Measurements from ENCODE around the gene CARMIL3. TPM values are rescaled to one million over a fixed set of nuclear protein-coding genes. Genes with fewer than 3 reads are reported as not detected.
A peak's percentile ranks its signal among the peaks of the same experiment; 100 is the strongest.

Gene CARMIL3
- polyA plus RNA-seq, 1 experiment, result not detected

DNA sequence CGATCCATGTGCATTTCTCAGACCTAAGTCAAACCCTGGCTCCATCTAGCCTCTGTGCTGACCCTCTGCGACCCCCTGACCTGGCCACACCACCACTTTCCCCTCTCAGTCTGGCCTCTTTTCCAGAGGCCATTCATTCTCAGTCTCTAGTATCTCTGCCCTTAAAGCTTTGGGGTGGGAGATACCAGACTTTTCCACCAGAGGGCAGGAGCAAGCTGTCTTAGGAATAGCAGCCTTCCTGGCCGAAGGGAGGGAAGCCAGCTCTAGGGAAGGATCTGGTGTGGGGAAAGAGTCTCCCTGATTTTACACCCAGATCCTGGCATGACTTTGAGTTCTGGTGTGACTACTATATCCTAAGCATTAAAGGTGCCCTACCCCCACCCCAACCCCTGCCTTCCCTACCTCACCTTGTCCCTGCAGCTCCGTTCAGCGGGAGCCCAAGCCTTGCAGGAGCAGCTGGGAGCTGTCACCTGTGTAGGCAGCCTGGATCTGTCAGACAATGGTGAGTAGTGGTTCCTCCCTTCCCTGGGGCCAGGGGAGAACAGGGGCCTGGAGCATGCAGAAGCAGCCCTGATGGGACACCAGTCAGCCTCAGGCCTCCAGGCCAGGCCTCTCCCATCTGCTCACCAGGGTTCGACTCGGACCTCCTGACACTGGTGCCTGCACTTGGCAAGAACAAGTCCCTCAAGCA, 6.6 kb downstream of the CARMIL3 start:
- DNase-seq (ENCODE audit: low read depth, low spot score), result peak; percentile 59
- TF ChIP-seq, protein P1, sequence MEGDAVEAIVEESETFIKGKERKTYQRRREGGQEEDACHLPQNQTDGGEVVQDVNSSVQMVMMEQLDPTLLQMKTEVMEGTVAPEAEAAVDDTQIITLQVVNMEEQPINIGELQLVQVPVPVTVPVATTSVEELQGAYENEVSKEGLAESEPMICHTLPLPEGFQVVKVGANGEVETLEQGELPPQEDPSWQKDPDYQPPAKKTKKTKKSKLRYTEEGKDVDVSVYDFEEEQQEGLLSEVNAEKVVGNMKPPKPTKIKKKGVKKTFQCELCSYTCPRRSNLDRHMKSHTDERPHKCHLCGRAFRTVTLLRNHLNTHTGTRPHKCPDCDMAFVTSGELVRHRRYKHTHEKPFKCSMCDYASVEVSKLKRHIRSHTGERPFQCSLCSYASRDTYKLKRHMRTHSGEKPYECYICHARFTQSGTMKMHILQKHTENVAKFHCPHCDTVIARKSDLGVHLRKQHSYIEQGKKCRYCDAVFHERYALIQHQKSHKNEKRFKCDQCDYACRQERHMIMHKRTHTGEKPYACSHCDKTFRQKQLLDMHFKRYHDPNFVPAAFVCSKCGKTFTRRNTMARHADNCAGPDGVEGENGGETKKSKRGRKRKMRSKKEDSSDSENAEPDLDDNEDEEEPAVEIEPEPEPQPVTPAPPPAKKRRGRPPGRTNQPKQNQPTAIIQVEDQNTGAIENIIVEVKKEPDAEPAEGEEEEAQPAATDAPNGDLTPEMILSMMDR (IDR thresholded peaks at IDR 0.05; ENCODE audit: low read depth, low read length), result peak; percentile 93
- ChIA-PET POLR2A (interaction anchor here (0.6 to 1.6 kb wide), 5 partner anchors 23 to 230 kb away, joined by 3 to 9 read pairs (median 4); partner anchors contain the start of gene TINF2), CTCF (interaction anchor here (0.6 to 4.6 kb wide), 22 partner anchors 9 to 373 kb away, joined by 3 to 196 read pairs (median 6); partner anchors contain the start of genes CIDEB, DCAF11, IRF9 and NRL)
- Histone ChIP-seq H3K27ac (ENCODE audit: low read depth, low read length) (no peak overlapping the region), H3K4me3 (ENCODE audit: low read depth, low read length) (no peak overlapping the region), H3K27me3 (ENCODE audit: control insufficient read depth, insufficient read depth, low read length) (peaks cover 36% of the 10 kb centered on the region), H3K9me3 (ENCODE audit: control insufficient read depth, insufficient read depth, low read length) (no peaks in the 10 kb centered on the region)

DNA sequence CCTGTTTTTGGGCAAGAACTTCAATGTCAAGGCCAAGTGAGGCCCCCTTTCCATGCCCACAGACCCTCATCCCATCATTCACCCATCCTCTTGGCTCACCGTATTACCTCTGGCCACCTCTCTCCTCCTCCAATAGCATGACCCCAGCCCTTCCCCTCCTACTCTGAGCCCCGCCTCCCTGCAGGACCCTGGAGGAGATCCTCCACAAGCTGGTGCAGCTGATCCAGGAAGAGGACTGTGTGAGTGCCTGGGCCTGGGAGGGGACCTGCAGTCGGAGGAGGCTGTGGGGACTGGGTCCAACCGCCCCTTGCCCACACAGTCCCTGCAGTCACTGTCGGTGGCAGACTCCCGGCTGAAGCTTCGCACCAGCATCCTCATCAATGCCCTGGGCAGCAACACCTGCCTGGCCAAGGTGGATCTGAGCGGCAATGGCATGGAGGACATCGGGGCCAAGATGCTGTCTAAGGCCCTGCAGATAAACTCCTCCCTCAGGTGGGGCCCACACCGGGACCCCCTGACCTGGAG, 7.2 kb downstream of the CARMIL3 start:
- CTCF ChIA-PET, result interaction anchor here (0.6 to 4.6 kb wide), 20 partner anchors 8 to 249 kb away, joined by 3 to 196 read pairs (median 6); partner anchors contain the start of genes CIDEB, DCAF11, IRF9 and NRL
- peaks cover 36% of the 10 kb centered on the region for H3K27me3 ChIP-seq (ENCODE audit: control insufficient read depth, insufficient read depth, low read length)
- H3K4me3 ChIP-seq (ENCODE audit: low read depth, low read length), result no peak overlapping the region
- POLR2A ChIA-PET, result interaction anchor here (1.0 to 1.6 kb wide), 3 partner anchors 22 to 183 kb away, joined by 4 to 9 read pairs (median 6); partner anchors contain the start of gene TINF2
- DNase-seq (ENCODE audit: low read depth, low spot score), result no peak
- no peaks in the 10 kb centered on the region for H3K9me3 ChIP-seq (ENCODE audit: control insufficient read depth, insufficient read depth, low read length)
- no peak overlapping the region for H3K27ac ChIP-seq (ENCODE audit: low read depth, low read length)
- TF ChIP-seq, protein P1 (IDR thresholded peaks at IDR 0.05; ENCODE audit: low read depth, low read length), result no peak

DNA sequence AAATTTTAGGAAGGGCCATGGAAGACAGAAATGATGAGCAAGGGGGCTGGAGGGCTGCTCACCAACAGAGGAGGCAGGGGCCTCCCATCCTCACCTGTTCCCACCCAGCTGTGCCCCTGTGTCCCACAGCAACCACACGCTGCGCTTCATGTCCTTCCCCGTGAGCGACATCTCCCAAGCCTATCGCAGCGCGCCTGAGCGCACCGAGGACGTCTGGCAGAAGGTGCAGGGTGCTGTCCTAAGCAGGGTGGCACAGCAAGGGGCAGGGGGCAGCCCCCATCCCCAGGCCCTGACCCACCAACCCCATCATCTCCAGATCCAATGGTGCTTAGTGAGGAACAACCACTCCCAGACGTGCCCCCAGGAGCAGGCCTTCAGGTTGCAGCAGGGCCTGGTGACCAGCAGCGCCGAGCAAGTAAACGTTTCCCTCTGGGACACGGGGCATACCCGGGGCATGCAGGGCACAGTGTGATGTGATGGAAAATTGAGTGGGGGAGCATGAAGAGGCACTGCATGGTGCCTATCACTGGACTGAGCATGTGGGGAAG, 8.1 kb downstream of the CARMIL3 start:
- CTCF ChIA-PET, result interaction anchor here (0.6 to 6.3 kb wide), 4 partner anchors 31 to 46 kb away, joined by 4 to 196 read pairs (median 24); partner anchors contain the start of gene PCK2
- Histone ChIP-seq H3K4me3 (ENCODE audit: low read depth, low read length) (no peak overlapping the region), H3K9me3 (ENCODE audit: control insufficient read depth, insufficient read depth, low read length) (no peaks in the 10 kb centered on the region), H3K27me3 (ENCODE audit: control insufficient read depth, insufficient read depth, low read length) (peaks cover 37% of the 10 kb centered on the region), H3K27ac (ENCODE audit: low read depth, low read length) (no peak overlapping the region)
- TF ChIP-seq, protein P1 (IDR thresholded peaks at IDR 0.05; ENCODE audit: low read depth, low read length), result no peak
- no peak for DNase-seq (ENCODE audit: low read depth, low spot score)
- POLR2A ChIA-PET, result no interaction called here

DNA sequence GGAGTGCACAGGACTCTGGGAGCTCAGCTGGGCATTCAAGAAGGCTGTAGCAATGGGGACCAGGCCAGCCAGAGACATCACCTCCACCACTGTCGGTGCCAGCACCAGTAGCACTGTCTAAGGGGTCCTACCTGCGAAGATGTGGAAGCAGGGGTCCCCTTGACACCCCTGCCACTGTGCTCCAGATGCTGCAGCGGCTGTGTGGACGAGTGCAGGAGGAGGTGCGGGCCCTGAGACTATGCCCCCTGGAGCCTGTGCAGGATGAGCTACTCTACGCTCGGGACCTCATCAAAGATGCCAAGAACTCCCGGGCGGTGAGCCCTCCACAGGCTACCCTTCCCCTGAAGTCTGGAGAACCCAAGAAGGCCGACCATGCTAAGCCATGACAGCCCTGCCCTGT, 8.6 kb downstream of the CARMIL3 start:
- TF ChIP-seq, protein P1 (IDR thresholded peaks at IDR 0.05; ENCODE audit: low read depth, low read length), result no peak
- CTCF ChIA-PET, result interaction anchor here (0.6 to 6.3 kb wide), 7 partner anchors 26 to 50 kb away, joined by 3 to 44 read pairs (median 4); no protein-coding TSS in a partner anchor
- Histone ChIP-seq H3K9me3 (ENCODE audit: control insufficient read depth, insufficient read depth, low read length) (no peaks in the 10 kb centered on the region), H3K27ac (ENCODE audit: low read depth, low read length) (no peak overlapping the region), H3K27me3 (ENCODE audit: control insufficient read depth, insufficient read depth, low read length) (peaks cover 37% of the 10 kb centered on the region), H3K4me3 (ENCODE audit: low read depth, low read length) (no peak overlapping the region)
- no peak for DNase-seq (ENCODE audit: low read depth, low spot score)
- POLR2A ChIA-PET, result no interaction called here

Data from AG04450 (cell line).